SJCRH30 (cell line): ENCODE results near the gene APBA2. TPM values are rescaled to one million over a fixed set of nuclear protein-coding genes. Genes with fewer than 3 reads are reported as not detected.

Experiments used
- DNase-seq, 2 experiments: peaks; one replicate each; pipeline ENCODE4 v3.0.0-alpha.2; 2015 to 2020
- H3K27ac ChIP-seq: fragments of 250-450 bp; sonication (Bioruptor Pico); 2 replicates; pipeline ENCODE4 v1.5.1; 2020; ENCODE audit warnings: mild to moderate bottlenecking, moderate library complexity
- H3K27me3 ChIP-seq: fragments of 250-450 bp; sonication (Bioruptor Pico); 2 replicates; pipeline ENCODE4 v1.5.1; 2020; ENCODE audit warnings: mild to moderate bottlenecking, moderate library complexity
- H3K36me3 ChIP-seq: fragments of 250-450 bp; sonication (Bioruptor Pico); 2 replicates; pipeline ENCODE4 v1.5.1; 2020; ENCODE audit warnings: mild to moderate bottlenecking, moderate library complexity
- H3K4me1 ChIP-seq: fragments of 250-450 bp; sonication (Bioruptor Pico); 2 replicates; pipeline ENCODE4 v1.5.1; 2020; ENCODE audit warnings: mild to moderate bottlenecking, moderate library complexity
- H3K4me3 ChIP-seq: fragments of 250-450 bp; sonication (Bioruptor Pico); 2 replicates; pipeline ENCODE4 v1.5.1; 2020; ENCODE audit warnings: mild to moderate bottlenecking, moderate library complexity
- H3K9me3 ChIP-seq: fragments of 250-450 bp; sonication (Bioruptor Pico); replicated peaks from 2 replicates; pipeline ENCODE4 v1.5.1; 2020; ENCODE audit warnings: mild to moderate bottlenecking, moderate library complexity
- total RNA-seq: library from RNA; depleted of rRNA; stranded (reverse); fragments of >200 nt; shearing (Covaris generic); gene quantifications from 2 replicates; pipeline ENCODE4 v1.2.3, GENCODE V29; 2014

Gene APBA2
- total RNA-seq, 1 experiment from 2014 or later: 11.9 TPM

DNA sequence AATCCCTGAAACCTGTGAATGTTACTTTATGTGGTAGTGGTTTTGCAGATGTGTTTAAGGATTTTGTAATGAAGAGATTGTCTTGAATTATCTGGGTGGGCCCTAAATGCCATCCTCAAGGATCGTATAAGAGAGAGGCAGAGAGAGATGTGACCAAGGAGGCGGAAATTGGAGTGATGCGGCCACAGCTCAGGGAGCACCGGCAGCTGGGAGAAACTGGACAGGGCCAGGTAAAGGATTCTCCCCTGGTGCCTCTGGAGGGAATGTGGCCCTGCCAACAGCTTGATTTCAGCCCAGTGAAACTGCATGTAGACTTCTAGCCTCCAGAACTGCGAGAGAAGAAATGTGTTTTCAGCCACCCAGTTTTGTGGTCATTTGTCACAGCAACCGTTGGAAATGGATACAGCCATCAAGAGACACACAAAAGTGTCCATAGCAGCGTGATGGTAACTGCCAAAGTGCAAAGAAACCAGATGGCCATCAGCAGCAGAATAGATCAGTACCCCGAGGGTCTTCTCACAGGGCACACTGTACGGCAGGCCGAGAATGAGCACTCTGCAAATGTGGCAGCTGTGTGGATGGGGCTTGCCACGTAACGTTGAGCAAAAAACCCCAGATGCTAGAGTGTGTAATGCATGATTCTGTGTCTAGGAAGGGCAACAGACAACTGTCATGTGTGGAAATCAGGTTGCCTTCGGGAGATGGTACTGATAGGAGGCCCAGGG lies 12.2 kb downstream of the APBA2 start:
- H3K27ac ChIP-seq: no peak overlapping the region
- no peak for DNase-seq

GRCh38 chr15:28899061-28899738 lies 13.4 kb downstream of the APBA2 start:
- Histone ChIP-seq H3K36me3 (no peaks in the 10 kb centered on the region), H3K27ac (no peak overlapping the region), H3K4me3 (no peak overlapping the region), H3K9me3 (no peaks in the 10 kb centered on the region), H3K4me1 (peaks cover 7% of the 10 kb centered on the region; the same call in 1 of the 2 replicates), H3K27me3 (no peaks in the 10 kb centered on the region)
- DNase-seq: no peak

More for the DNA sequence above, 12.2 kb downstream of the APBA2 start:
- H3K4me1 ChIP-seq: peaks cover 7% of the 10 kb centered on the region; the same call in 1 of the 2 replicates
- no peak overlapping the region for H3K4me3 ChIP-seq
- H3K27me3 ChIP-seq: no peaks in the 10 kb centered on the region
- H3K36me3 ChIP-seq: no peaks in the 10 kb centered on the region
- no peaks in the 10 kb centered on the region for H3K9me3 ChIP-seq

DNA sequence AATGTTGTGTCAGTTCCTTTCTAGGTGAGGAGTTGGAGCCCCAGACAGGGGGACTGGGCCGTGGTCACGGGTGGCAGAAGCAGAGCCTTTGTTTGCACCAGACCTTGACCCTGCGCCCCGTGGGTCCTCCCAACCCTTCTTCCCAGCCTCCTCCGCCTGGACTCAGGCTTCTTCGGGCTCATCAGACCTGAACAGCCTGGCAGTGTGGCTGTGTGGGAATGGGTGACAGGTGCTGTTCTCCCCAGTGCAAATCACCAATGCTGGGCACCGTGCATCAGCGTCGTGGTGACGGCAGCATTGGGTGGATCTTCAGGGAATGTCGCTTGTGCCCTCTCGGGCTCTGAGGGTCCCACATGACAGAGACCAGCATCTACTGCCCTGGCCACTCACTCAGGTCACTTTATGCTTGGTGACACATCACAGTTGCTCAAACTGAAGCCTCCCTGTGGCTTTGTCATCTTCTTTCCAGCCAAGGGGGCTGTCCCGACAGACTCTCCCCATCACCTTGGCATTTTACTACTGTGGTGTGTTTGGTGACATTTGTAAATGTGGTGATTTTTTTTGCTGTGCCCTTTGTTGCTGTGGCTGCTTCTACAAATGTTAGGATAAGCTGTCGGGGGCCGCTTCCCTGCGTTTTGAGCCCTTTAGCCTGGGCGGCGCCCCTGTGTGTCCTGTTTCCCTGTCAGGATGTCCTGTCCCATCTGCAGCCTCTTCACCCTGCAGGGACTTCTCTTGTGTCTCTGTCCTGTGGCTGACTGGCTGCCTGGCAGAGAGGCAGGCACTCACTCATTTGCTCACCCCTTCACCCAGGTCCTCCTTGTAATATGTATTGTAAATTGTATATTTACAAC lies 14.5 kb downstream of the APBA2 start:
- Histone ChIP-seq H3K4me3 (no peak overlapping the region), H3K4me1 (peaks cover 7% of the 10 kb centered on the region; the same call in 1 of the 2 replicates), H3K27me3 (no peaks in the 10 kb centered on the region), H3K27ac (no peak overlapping the region), H3K36me3 (no peaks in the 10 kb centered on the region), H3K9me3 (no peaks in the 10 kb centered on the region)
- DNase-seq: no peak

- no peak for DNase-seq
- Histone ChIP-seq H3K36me3 (no peaks in the 10 kb centered on the region), H3K4me3 (no peak overlapping the region), H3K9me3 (no peaks in the 10 kb centered on the region), H3K4me1 (peaks cover 7% of the 10 kb centered on the region; the same call in 1 of the 2 replicates), H3K27me3 (no peaks in the 10 kb centered on the region), H3K27ac (no peak overlapping the region)
Measured at GRCh38 chr15:28900892-28901586, 15.3 kb downstream of the APBA2 start.

DNA sequence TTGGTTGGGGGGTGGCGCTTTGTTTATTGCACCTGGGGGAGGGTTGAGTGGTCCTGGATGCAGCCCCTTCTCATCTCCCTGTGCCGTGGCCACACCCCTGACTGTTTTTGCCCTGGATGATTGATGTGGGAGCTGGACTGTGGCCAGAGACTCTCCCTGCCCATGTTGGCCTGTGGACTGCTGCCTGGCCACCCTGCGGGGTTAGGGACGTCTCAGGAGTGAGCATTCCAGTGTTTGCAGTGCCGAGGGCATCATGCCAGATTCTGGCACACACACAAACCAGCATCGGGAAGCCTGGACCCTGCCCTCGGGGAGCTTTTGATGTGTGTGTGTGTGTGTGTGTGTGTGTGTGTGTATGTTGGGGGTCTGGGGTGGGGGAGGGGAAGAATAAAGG lies 15.8 kb downstream of the APBA2 start:
- Histone ChIP-seq H3K4me1 (peaks cover 7% of the 10 kb centered on the region; the same call in 1 of the 2 replicates), H3K27me3 (no peaks in the 10 kb centered on the region), H3K9me3 (no peaks in the 10 kb centered on the region), H3K36me3 (no peaks in the 10 kb centered on the region), H3K27ac (no peak overlapping the region), H3K4me3 (no peak overlapping the region)
- no peak for DNase-seq

GRCh38 chr15:28901987-28902745 lies 16.4 kb downstream of the APBA2 start:
- peaks cover 1% of the 10 kb centered on the region; the same call in 1 of the 2 replicates for H3K4me1 ChIP-seq
- no peaks in the 10 kb centered on the region for H3K9me3 ChIP-seq
- no peak overlapping the region for H3K27ac ChIP-seq
- no peaks in the 10 kb centered on the region for H3K36me3 ChIP-seq
- no peak overlapping the region for H3K4me3 ChIP-seq
- peak in 1 of 2 experiments; percentile 27 for DNase-seq
- H3K27me3 ChIP-seq: no peaks in the 10 kb centered on the region

GRCh38 chr15:28902856-28903255 lies 17.1 kb downstream of the APBA2 start:
- no peaks in the 10 kb centered on the region for H3K36me3 ChIP-seq
- H3K4me3 ChIP-seq: no peak overlapping the region
- no peaks in the 10 kb centered on the region for H3K27me3 ChIP-seq
- no peaks in the 10 kb centered on the region for H3K4me1 ChIP-seq
- no peak overlapping the region for H3K27ac ChIP-seq
- no peaks in the 10 kb centered on the region for H3K9me3 ChIP-seq
- no peak for DNase-seq

DNA sequence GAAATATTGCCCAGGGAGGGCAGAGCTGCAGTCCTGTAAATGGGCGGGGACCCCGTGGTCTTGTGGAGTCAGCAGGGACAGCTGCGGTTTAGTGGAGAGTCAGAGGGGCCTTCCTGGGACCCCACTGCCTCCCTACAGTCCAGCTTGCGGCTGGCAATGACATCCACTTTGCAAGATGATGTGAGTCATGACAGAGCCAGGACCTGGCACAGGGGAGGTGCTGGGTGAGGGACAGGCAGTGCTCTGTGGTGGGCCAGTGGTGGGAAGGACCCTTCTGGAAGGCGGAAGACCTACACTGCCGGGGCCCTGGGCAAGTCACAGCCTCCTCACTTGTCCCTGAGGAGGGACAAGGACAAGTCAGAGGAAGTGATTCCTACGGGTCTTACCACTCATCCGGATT lies 17.8 kb downstream of the APBA2 start:
- DNase-seq: no peak
- H3K27me3 ChIP-seq: no peaks in the 10 kb centered on the region

GRCh38 chr15:28904003-28904402 lies 18.2 kb downstream of the APBA2 start:
- no peaks in the 10 kb centered on the region for H3K36me3 ChIP-seq
- H3K27ac ChIP-seq: no peak overlapping the region
- no peaks in the 10 kb centered on the region for H3K9me3 ChIP-seq
- H3K27me3 ChIP-seq: no peaks in the 10 kb centered on the region
- H3K4me3 ChIP-seq: no peak overlapping the region
- H3K4me1 ChIP-seq: no peaks in the 10 kb centered on the region
- no peak for DNase-seq

More for the DNA sequence above, 17.8 kb downstream of the APBA2 start:
- H3K36me3 ChIP-seq: no peaks in the 10 kb centered on the region
- no peaks in the 10 kb centered on the region for H3K4me1 ChIP-seq
- H3K27ac ChIP-seq: no peak overlapping the region
- no peak overlapping the region for H3K4me3 ChIP-seq
- H3K9me3 ChIP-seq: no peaks in the 10 kb centered on the region

DNA sequence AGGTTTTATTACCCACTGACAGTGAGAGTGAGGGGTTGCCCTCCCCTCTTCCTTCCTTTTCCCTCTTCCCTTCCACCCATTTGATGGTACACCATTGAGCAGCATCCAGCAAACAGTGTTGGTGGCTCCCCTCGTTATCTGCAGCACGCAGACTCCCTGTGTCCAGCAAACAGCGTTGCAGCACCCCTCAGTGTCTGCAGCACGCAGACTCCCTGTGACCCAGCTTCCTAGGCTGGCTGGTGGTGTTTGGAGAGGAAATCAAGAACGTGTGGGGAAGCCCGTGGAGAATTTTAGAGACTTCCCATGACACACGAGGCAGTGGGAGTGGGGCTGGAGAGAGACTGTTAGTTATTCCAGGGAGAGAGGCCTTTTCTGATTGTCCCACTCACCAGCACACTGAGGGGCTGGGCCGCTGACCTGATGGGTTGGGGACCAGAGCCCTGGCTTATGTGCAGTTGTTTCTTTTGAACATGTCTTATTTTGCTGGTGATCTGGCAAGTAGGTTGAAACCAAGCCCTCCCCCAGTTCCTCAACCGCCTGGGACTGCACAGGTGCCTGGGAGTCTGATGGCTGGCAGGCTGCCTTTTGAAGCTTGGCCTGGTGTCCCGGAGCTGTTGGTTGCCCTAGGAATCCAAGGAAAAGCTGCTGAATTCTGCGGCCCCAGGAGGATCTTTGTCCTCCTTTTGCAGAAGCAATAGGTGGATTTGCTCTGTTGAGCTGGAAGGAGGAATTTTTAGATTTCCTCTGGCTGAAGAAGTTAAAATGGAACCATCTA lies 19.0 kb downstream of the APBA2 start:
- no peaks in the 10 kb centered on the region for H3K4me1 ChIP-seq
- no peak for DNase-seq
- no peak overlapping the region for H3K27ac ChIP-seq
- no peaks in the 10 kb centered on the region for H3K9me3 ChIP-seq
- no peak overlapping the region for H3K4me3 ChIP-seq
- no peaks in the 10 kb centered on the region for H3K27me3 ChIP-seq
- H3K36me3 ChIP-seq: no peaks in the 10 kb centered on the region

- Histone ChIP-seq H3K4me3 (no peak overlapping the region), H3K27ac (no peak overlapping the region), H3K27me3 (no peaks in the 10 kb centered on the region), H3K9me3 (no peaks in the 10 kb centered on the region), H3K4me1 (no peaks in the 10 kb centered on the region), H3K36me3 (no peaks in the 10 kb centered on the region)
- no peak for DNase-seq
Measured at GRCh38 chr15:28907338-28907960, 21.7 kb downstream of the APBA2 start.

DNA sequence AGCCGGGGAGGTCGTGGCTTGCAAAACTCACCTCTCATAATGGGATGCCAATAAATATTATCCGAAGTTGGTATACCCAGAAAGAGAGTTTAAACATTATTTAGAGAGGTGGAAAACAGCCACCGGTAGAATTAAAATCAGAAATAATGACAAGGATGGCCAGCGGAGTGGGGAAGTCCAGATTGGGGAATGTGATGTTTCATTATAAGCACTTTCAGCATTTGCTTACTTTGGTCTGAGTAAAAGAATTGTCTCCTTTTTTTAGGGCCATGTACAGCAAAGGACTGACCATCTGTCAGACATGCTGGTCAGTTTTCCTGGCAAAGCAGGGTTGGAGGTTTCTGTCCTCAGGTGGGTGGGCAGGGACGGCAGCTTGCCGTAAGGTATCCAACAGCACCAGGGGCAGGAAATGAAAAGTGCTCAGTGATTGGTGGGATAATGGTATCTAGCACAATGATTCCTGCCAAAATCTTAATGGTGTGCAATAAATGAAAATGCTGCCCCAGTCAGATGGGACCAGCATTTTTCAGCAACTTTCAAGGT lies 24.3 kb downstream of the APBA2 start:
- Histone ChIP-seq H3K27ac (no peak overlapping the region), H3K4me3 (no peak overlapping the region), H3K4me1 (no peaks in the 10 kb centered on the region), H3K27me3 (no peaks in the 10 kb centered on the region), H3K36me3 (no peaks in the 10 kb centered on the region), H3K9me3 (no peaks in the 10 kb centered on the region)
- DNase-seq: no peak
